ENCODE measurements around the gene SHCBP1. TPM values are rescaled to one million over a fixed set of nuclear protein-coding genes. Genes with fewer than 3 reads are reported as not detected.
"Not testable (repeated sequence)": the region's sequence is repeated elsewhere in the genome, so short reads cannot be mapped to it uniquely, and the experiment has no call there.

The SHCBP1 gene
- total RNA-seq, 1 donor from 2014 or later: 2.4 TPM

DNA sequence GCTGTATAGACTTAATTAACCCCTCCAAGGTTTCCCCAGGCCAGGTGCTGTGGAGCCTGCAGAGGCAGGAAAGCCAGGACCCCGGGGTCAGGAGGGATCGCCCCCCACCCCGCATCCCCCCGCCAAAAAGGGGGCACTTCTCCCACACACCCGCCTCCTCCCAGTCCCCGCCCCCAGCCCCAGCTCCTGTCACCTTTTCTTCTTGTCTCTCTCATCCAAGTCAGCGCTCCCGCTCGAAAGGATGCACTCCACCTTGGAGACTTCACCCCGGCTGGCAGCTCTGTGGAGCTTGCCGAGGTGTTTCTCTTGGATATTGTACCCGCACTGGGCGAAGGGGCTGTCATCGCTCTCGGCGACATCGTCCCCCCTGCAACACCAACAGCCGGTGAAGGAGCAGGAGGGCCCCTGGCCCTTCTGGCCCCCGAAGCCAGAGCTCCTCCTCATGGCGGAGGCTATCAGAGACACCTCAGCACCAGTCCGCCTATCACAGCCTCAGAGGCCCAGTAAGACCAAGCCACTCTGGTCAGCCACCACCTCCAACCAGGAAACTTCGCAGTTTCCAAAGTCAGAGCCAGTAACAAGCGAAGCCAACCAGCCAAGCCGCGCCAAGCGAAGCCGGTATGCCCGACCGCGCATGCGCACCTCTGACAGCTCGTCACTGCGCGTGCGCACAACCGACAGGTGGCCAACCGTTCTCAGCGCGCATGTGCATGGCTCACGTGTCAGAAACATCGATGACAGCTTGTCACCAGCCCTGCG, 52.5 kb downstream of the SHCBP1 start:
- peaks cover 3% of the 10 kb centered on the region for H3K27me3 Mint-ChIP-seq (ENCODE audit: unreplicated experiment)
- H3K4me3 Mint-ChIP-seq (ENCODE audit: unreplicated experiment): no peak overlapping the region
- DNase-seq: no peak

DNA sequence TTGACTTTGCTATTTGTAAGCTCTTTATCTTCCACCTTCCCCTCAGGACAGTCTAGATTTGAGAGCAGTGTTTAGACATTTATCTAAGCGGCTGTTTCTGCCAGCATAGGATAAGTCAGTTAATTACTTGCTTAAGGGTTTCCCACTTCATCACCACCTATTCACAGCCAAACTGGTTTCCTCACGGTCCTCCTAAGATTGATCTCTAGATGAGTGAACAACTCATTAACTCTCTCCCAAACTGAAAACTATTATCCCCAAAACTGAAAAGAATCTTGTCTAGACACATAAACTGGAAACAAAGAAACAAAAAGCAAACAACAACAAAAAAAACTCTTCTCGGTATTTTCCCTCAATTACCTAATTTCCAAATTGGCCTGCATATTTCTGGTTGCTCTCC, 58.2 kb downstream of the SHCBP1 start:
- no peak overlapping the region for H3K4me3 Mint-ChIP-seq (ENCODE audit: unreplicated experiment)
- H3K27ac Mint-ChIP-seq (ENCODE audit: unreplicated experiment): no peak overlapping the region

More for the DNA sequence above, 52.5 kb downstream of the SHCBP1 start:
- no peaks in the 10 kb centered on the region for H3K4me1 Mint-ChIP-seq (ENCODE audit: low read depth, unreplicated experiment)
- no peak overlapping the region for H3K27ac Mint-ChIP-seq (ENCODE audit: unreplicated experiment)
- H3K9me3 Mint-ChIP-seq (ENCODE audit: unreplicated experiment): no peaks in the 10 kb centered on the region
- H3K36me3 Mint-ChIP-seq (ENCODE audit: unreplicated experiment): no peaks in the 10 kb centered on the region
- TF ChIP-seq, protein P1, sequence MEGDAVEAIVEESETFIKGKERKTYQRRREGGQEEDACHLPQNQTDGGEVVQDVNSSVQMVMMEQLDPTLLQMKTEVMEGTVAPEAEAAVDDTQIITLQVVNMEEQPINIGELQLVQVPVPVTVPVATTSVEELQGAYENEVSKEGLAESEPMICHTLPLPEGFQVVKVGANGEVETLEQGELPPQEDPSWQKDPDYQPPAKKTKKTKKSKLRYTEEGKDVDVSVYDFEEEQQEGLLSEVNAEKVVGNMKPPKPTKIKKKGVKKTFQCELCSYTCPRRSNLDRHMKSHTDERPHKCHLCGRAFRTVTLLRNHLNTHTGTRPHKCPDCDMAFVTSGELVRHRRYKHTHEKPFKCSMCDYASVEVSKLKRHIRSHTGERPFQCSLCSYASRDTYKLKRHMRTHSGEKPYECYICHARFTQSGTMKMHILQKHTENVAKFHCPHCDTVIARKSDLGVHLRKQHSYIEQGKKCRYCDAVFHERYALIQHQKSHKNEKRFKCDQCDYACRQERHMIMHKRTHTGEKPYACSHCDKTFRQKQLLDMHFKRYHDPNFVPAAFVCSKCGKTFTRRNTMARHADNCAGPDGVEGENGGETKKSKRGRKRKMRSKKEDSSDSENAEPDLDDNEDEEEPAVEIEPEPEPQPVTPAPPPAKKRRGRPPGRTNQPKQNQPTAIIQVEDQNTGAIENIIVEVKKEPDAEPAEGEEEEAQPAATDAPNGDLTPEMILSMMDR (IDR thresholded peaks at IDR 0.05; ENCODE audit: partially characterized antibody, unreplicated experiment): no peak

DNA sequence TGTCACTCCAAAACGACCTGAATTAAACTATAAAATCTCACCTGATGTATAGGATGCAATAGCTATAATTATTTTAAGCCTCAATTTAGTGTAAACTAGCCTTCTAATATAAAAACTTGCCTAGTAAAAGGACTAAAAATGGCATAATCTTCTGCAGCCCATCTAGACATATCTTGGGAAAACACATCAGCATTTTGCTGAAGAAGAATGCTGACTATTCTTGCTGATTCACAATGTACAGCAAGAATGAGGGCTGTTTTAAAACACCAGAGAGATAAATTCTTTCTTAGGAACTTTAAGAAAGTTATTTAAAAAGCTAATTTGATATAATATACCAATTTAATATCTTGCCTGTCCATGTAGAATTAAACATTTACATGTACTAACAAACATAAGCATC, 63.2 kb downstream of the SHCBP1 start:
- no peaks in the 10 kb centered on the region for H3K4me1 Mint-ChIP-seq (ENCODE audit: low read depth, unreplicated experiment)
- no peaks in the 10 kb centered on the region for H3K27me3 Mint-ChIP-seq (ENCODE audit: unreplicated experiment)
- no peaks in the 10 kb centered on the region for H3K36me3 Mint-ChIP-seq (ENCODE audit: unreplicated experiment)
- no peak overlapping the region for H3K4me3 Mint-ChIP-seq (ENCODE audit: unreplicated experiment)
- TF ChIP-seq, protein P1 (IDR thresholded peaks at IDR 0.05; ENCODE audit: partially characterized antibody, unreplicated experiment): no peak
- no peak for DNase-seq
- H3K9me3 Mint-ChIP-seq (ENCODE audit: unreplicated experiment): no peaks in the 10 kb centered on the region
- H3K27ac Mint-ChIP-seq (ENCODE audit: unreplicated experiment): no peak overlapping the region

More for the DNA sequence above, 58.2 kb downstream of the SHCBP1 start:
- no peaks in the 10 kb centered on the region for H3K36me3 Mint-ChIP-seq (ENCODE audit: unreplicated experiment)
- H3K9me3 Mint-ChIP-seq (ENCODE audit: unreplicated experiment): no peaks in the 10 kb centered on the region
- no peaks in the 10 kb centered on the region for H3K4me1 Mint-ChIP-seq (ENCODE audit: low read depth, unreplicated experiment)
- no peak for DNase-seq
- TF ChIP-seq, protein P1 (IDR thresholded peaks at IDR 0.05; ENCODE audit: partially characterized antibody, unreplicated experiment): no peak
- H3K27me3 Mint-ChIP-seq (ENCODE audit: unreplicated experiment): peaks cover 1% of the 10 kb centered on the region

DNA sequence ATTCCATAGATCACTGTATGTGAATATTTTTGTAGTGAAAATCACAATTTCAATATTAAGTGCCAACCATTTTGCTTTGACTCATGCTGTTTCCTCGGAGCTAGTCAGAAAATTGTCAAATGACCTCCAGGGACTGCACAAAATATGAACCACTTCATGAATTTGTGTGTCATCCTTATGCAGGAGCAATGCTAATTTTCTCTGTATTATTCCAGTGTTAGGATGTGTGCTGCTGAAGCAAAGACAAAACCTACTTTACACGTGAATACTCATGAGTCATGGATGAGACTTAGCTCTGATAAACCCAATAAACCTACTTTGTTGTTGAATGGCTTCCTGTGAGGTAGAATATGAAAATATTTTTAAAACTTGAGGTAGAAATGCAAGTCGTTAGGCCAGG, 65.2 kb downstream of the SHCBP1 start:
- no peaks in the 10 kb centered on the region for H3K36me3 Mint-ChIP-seq (ENCODE audit: unreplicated experiment)
- DNase-seq: no peak
- H3K4me3 Mint-ChIP-seq (ENCODE audit: unreplicated experiment): no peak overlapping the region
- no peaks in the 10 kb centered on the region for H3K27me3 Mint-ChIP-seq (ENCODE audit: unreplicated experiment)
- H3K27ac Mint-ChIP-seq (ENCODE audit: unreplicated experiment): no peak overlapping the region
- H3K4me1 Mint-ChIP-seq (ENCODE audit: low read depth, unreplicated experiment): no peaks in the 10 kb centered on the region
- no peaks in the 10 kb centered on the region for H3K9me3 Mint-ChIP-seq (ENCODE audit: unreplicated experiment)
- TF ChIP-seq, protein P1 (IDR thresholded peaks at IDR 0.05; ENCODE audit: partially characterized antibody, unreplicated experiment): no peak

DNA sequence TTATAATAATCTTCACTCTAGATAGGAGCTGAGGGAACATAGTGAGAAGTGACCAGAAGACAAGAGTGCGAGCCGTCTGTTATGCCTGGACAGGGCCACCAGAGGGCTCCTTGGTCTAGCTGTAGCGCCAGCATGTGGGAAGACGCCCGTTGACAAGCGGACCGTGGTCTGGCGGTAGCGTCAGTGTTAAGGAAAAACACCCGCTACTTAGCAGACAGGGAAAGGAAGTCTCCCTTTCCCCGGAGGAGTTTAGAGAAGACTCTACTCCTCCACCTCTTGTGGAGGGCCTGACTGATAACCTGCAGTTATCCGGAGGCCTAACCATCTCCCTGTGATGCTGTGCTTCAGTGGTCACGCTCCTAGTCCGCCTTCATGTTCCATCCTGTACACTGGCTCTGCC, 66.7 kb downstream of the SHCBP1 start:
- not testable (repeated sequence) for H3K9me3 Mint-ChIP-seq (ENCODE audit: unreplicated experiment); H3K27ac Mint-ChIP-seq (ENCODE audit: unreplicated experiment); H3K4me3 Mint-ChIP-seq (ENCODE audit: unreplicated experiment); H3K36me3 Mint-ChIP-seq (ENCODE audit: unreplicated experiment); H3K27me3 Mint-ChIP-seq (ENCODE audit: unreplicated experiment); H3K4me1 Mint-ChIP-seq (ENCODE audit: low read depth, unreplicated experiment)
- TF ChIP-seq, protein P1 (IDR thresholded peaks at IDR 0.05; ENCODE audit: partially characterized antibody, unreplicated experiment): peak; percentile 82
- peak; percentile 85 for DNase-seq
